ENCODE measurements around the gene FAT3.

The FAT3 gene

DNA sequence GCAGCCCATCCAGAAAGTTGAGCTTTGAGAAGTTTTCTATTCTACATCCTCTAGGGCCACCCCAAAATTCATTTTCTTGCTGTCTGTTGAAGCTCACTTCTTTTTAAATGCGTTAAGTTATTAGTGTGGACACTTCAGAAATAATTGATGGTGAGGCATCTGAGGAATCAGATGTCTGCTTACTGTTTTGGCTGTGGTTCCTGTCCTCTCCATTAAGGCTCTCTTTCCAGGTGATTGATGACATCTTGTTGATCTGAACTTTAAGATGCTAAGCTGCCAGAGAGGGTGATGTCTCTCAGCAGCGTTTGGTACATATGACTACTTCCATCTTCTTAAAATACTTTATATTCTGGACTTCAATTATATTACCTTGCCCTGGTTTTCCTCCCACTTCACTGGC is 45.2 kb downstream of the FAT3 start:
- intact Hi-C loops (cut with DNase I) = no loop called here
- DNase-seq = no peak

- no peak for DNase-seq
- intact Hi-C loops (cut with DNase I) = no loop called here
These were observed 48.0 kb downstream of the FAT3 start for GRCh38 chr11:92272651-92273050.
